NCI-H2029 (cell line): ENCODE measurements around the gene LAPTM5.
A peak's percentile ranks its signal among the peaks of the same experiment; 100 is the strongest.

Experiments used
- DNase-seq: peaks from one replicate; lab custom pipeline; 2025; lab: John Stamatoyannopoulos, UW

The LAPTM5 gene

GRCh38 chr1:30787266-30787665 lies 29.7 kb upstream of the LAPTM5 start:
- no peak for DNase-seq

DNA sequence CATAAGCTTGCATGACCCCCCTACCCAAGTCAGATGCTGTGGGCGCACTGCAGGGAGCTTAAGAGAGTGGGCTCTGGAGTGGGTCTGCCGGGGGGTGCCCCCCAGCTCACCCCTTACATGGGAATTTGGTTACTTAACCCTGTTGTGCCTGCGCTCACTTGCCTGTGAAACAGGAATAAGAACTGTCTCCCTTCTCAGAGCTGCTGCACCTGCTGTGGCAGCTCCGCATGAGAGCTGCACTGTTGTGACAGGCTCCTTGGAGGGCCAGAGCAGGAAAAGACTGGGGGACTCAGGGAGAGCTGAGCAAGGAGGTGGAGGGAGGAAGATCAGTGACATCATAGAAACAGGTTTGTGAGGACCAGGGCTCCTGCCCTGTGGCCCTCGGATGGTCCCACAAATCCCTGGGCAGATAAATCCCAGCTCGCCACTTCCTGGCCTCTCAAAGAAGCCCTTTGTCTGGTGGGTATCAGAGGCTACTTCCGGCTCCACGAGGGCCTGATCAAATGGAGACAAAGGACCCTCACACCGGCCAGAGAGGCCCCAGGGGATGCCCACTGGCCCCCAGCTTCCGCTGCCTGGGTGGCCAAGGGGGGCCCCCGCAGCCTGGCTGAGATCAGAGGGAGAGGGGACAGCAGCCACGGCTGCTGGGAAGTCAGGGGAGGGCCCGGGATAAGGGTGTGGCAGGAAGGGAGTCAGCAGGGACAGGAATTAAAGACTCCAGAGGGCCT lies 28.9 kb upstream of the LAPTM5 start:
- DNase-seq = no peak

DNA sequence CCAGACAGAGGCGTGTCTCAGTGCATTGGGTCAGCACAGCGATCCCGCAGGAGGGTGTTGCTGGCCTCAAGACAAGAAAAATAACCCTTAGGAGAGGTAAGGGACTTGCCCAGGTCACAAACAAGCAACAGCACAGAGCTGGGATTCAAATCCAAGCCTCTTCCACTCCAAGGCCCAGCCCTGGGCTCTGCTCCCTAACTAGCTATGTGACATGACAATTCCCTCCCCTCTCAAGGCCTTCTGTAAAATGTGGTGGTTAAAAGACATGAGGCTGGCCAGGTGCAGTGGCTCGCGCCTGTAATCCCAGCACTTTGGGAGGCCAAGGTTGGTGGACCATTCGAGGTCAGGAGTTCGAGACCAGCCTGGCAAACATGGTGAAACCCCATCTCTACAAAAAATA lies 28.1 kb upstream of the LAPTM5 start:
- no peak for DNase-seq

DNA sequence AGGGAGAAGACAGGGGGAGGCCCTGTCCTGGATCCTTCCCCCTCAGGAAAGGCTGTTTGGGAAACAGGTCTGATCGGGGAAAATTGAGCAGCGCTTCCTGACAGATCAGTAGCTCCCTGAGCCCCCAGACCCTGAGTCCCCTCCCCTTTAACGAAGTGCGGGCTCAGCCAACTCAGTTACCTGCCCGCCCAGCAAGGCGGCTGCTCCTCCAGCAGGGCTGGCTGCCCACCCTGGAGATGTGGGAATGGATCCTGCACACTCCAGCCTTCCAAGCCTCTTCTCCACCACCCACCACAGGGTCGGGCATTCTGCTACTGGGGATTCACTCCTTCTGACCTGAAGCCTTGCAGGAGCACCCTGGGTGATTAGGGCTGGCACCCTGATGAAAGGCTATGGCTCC lies 27.6 kb upstream of the LAPTM5 start:
- no peak for DNase-seq

GRCh38 chr1:30783256-30783915 lies 25.8 kb upstream of the LAPTM5 start:
- no peak for DNase-seq

GRCh38 chr1:30782361-30783255 lies 25.0 kb upstream of the LAPTM5 start:
- peak; percentile 28 for DNase-seq

- no peak for DNase-seq
Measured at GRCh38 chr1:30781906-30782305, 24.3 kb upstream of the LAPTM5 start.

DNA sequence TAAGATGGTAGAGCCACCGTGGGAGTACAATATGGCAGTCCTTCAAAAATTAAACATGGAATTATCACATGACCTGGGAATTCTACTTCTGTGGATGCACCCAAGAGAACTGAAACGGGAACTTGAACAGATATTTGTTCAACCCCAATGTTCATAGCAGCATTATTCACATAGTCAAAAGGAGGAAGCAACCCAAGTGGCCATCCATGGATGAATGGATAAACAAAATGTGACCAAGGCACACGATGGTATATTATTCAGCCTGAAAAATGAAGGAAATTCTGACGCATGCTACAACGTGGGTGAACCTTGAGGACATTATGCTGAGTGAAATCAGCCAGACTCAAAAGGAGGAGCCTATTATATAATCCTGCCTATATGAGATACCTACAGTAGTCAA lies 22.8 kb upstream of the LAPTM5 start:
- no peak for DNase-seq

DNA sequence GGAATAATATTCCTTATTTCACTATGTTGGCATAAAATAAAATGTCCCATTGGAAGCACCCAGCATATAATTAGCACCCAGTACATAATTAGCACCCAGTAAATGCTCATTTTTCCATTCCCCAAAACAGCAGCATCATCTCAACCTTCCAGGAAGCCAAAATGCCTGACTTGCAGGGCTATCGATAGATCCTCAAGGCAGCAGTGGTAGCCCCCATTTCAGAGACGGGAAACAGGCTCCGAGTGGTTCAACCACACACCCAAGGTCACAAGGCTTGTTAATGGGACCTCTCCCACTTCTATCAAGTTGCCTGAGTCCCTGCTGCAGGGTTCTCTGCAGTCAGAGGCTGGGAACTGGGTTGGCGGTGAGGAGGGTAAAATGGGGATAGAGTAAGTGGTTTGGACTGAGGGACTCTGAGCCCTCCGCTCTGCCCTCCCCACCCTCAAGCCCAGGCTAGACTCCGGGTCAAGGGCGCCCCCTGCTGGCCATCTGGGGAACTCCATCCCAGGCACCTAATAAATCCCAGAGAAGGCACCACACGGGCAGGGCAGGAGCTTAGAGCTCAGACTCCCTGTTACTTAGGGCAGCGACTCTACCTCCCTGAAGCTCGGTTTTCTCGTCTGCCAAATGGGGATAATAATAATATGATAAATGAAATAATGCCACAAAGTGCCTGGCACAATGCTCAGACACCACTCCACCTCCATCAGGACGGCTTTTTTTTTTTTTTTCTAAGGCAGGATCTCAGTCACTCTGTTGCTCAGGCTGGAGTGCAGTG lies 21.9 kb upstream of the LAPTM5 start:
- DNase-seq = peak; percentile 5

DNA sequence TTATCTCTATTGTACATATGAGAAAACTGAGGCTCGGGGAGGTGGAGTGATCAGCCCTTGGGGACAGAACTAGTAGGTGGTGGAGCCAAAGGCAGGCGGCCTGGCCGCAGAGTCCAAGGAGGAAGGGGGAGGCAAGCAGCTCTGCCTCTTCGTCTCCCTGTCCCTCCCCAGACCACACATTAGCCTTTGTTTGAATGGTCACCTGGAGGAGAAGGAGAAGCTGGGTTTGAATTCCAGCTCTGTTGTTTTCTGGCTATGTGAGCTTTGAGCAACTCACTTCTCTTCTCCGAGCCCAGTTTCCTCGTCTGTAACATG lies 21.4 kb upstream of the LAPTM5 start:
- no peak for DNase-seq

DNA sequence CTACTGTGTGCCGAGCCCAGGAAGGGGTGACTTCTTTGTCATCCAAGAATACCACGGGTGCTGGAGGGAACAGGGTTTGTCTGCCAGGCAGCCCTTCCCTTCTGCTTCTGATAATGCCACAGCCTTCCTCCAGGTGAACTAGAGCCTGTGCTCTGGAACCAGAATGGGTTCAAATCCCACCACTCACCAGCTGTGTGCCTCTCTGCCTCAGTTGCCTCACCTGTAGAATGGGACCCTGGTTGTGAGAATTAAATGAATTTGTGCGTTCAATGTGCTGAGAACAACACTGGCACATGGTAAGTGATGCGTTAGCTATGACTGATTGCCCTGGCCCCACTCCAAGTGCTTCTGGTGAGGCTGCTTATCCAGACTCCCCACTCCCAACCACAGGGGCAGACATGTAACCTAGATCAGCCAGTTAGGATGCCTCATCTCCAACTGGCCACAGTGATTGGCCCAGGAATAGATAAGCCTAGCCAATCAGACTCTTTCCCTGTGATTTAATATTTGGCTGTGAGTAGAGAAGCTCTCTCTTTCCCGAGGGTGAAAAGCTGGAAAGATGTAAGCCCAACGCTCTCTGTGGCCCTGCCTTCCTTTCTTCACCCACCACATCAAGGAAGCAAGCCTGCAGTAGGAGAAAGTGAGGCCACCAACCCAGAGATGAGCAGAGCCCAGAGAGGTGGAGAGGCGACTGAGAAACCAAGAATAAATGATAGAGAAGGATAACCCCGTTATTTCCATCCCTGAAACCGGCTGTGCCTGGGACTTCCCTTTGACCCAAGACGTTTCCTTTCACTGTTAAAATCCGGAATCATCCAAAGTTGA lies 20.8 kb upstream of the LAPTM5 start:
- DNase-seq = peak; percentile 76

DNA sequence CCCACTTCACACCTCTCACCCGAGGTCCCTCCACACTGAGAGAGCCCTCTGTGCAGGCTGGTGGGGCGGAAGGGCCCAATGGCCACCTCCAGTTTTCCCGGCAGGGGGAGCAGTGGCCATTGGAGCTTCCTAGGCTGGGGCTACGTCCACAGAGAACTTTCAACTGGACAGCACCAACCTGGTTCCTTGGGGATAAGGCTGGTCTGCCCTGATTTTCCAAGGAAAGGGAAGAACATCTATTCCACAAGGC lies 20.3 kb upstream of the LAPTM5 start:
- DNase-seq = no peak

- DNase-seq = no peak
Measured at GRCh38 chr1:30777060-30777903, 19.7 kb upstream of the LAPTM5 start.

DNA sequence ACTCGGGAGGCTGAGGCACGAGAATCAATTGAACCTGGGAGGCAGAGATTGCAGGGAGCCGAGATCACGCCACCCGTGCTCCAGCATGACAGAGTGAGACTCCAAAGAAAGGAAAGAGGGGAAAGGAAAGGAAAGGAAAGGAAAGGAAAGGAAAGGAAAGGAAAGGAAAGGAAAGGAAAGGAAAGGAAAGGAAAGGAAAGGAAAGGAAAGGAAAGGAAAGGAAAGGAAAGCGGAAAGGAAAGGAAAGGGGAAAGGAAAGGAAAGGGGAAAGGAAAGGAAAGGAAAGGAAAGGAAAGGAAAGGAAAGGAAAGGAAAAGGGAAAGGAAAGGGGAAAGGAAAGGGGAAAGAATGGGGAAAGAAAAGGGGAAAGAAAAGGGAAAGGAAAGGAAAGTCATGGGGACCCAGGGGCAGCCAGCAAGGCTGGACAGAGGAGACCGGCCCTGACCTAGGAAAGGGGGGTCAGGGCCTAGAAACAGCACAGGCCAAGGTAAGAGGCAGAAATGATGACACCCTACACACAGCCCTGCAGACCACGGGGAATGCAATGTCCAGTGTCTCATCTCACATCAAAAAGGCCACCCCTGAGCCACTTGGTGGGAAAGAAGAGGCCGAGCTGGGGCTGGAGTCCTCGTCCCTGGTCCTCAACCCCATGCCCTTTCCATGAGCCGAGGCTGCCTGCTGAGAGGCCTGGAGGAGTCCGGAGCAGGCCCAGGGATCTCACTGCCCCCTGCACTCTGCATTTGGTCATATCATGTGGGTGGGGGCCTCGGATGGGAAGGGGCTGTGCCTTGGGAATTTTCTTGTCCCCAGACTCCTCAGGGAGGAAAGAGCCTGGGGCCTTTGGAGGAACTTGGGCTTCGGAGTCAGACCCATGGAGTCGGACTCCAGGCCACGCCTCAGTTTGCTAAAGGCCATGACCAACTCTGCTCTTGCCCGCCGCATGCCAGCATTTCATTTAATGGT lies 18.8 kb upstream of the LAPTM5 start:
- no peak for DNase-seq

DNA sequence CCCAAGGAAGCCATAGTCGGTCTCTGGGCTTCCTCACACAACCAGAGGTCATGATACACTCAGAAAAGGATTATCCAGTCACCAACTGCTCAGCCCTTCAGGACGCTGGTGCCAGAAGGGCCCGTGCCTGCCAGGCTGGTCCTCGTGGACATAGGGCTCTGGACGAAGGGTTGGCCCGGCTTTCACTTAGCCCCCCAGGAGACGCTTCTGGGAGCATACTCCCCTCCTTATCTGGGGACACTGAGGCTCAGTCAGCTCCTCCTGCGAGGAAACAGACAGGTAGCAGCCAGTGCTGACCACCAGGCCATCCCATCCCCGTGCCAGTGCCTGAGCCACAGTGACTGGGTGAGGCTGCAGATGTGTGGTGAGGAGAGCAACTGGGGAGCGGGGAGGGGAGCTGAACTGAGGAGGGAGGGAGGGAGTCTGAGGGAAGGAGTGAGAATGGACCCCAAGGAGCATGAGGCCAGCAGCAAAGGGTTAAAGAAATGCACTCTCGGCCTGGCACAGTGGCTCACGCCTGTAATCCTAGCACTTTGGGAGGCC lies 17.9 kb upstream of the LAPTM5 start:
- DNase-seq = no peak

GRCh38 chr1:30774550-30775432 lies 17.2 kb upstream of the LAPTM5 start:
- DNase-seq = no peak

DNA sequence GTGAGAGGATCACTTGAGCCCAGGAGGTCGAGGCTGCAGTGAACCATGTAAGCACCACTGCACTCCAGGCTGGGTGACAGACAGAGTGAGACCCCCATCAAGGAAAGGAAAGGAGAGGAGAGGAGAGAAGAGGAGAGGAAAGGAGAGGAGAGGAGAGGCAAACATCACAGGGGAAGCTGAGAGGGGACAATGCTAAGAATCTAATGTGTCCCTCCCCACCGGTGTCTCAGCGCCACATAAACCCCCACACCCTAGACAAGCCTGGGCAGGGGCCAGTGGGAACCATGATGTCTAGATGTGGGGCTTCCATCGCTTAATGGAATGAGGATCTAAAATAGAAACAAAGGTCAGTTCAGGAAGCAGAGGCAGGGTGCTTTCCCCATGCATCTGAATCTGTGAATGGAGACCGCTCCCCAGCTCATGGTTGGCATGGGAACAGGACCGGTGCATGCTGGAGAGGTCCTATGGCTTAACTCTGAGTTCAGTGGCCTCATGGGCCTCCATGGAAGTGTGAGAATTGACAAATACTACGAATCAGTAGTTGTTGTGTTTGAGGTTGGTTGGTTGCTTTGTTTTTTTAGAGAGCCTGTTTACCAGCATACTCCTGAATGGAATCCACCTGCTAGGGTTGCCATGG lies 16.3 kb upstream of the LAPTM5 start:
- DNase-seq = no peak

- no peak for DNase-seq
Measured at GRCh38 chr1:30771005-30771404, 13.4 kb upstream of the LAPTM5 start.
